AG04450 (cell line): ENCODE data around the gene HMX1. TPM values are rescaled to one million over a fixed set of nuclear protein-coding genes. Genes with fewer than 3 reads are reported as not detected.

ENCODE experiments used
- CTCF ChIA-PET: fragments of 300-600, 350-600 bp; formaldehyde crosslinking; extraction: SDS; loops from one replicate; lab custom pipeline; 2022; ENCODE audit warnings: antibody characterized with exemption, inconsistent platforms; lab: Charles Lee
- POLR2A ChIA-PET: fragments of 350-600 bp; formaldehyde crosslinking; extraction: SDS; loops from one replicate; lab custom pipeline; 2021; ENCODE audit warnings: antibody characterized with exemption, inconsistent platforms; lab: Yijun Ruan, JAX
- DNase-seq: peaks from one replicate; pipeline ENCODE4 v3.0.0-alpha.2; 2011; ENCODE audit warnings: low read depth, low spot score
- H3K27ac ChIP-seq: one replicate; pipeline ENCODE4 v1.5.1; 2012; ENCODE audit warnings: low read depth, low read length, control low read depth
- H3K27me3 ChIP-seq: one replicate; pipeline ENCODE4 v1.6.0; 2012; ENCODE audit warnings: low read length; ENCODE audit not compliant: control insufficient read depth, insufficient read depth
- H3K4me3 ChIP-seq: 2 replicates; pipeline ENCODE4 v1.5.1; 2011; ENCODE audit warnings: mild to moderate bottlenecking, low read depth, low read length, control low read depth
- H3K9me3 ChIP-seq: 2 replicates; pipeline ENCODE4 v1.5.1; 2012; ENCODE audit warnings: low read length; ENCODE audit not compliant: control insufficient read depth, insufficient read depth
- polyA plus RNA-seq: library from polyadenylated mRNA; depleted of rRNA; stranded (reverse); fragments of >200 nt; gene quantifications from 2 replicates; pipeline ENCODE4 v1.2.3, GENCODE V29; 2011
- TF ChIP-seq, protein P1 (sequence below): IDR thresholded peaks from 2 replicates; pipeline ENCODE4 v1.5.1; 2011; ENCODE audit warnings: low read depth, low read length, control low read depth, inconsistent platforms

The HMX1 gene
- polyA plus RNA-seq, 1 experiment, result not detected

DNA sequence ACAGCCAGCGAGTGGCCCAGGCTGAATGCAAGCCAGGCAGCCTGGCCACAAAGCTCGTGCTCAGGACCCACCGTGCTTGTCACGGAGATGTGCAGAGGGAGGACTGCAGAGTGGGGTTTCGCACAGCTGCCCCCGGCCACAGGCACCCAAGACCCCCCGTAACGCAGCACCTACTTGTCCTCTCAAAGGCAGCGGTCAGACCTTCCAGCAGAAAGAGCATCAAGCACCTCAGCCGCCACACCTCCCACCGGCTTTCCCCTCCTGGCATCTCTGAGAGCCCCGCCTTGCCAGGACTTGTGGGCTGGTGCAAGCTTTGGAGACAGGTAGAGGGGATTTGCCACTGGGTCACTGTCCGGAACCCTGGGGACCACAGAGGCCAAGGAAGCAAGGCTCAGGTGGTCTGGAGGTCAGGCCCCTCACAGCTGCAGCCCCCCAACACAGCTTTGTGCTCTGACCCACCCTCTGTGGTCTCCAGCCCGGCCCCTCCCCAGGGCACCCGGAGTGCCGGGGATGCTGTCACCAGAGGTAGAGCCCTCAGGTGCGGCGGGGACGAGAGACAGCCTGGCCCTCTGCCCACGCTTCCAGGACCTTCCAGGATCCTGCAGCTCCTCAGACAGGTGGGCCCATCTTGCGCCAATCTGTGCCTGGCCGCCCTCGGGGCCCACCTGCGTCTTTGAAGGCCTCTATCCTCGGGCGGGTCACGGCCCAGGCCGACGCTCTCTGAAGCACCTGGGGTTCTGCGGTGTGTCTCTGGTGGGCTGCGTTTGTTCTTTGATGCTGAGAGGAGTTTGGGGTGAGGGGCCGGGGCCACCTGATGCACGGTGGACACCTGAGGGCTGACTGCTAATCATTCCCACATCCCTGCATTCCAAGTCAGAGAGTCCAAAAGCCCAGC, 34.4 kb upstream of the HMX1 start:
- Histone ChIP-seq H3K4me3 (no peak overlapping the region), H3K9me3 (peaks cover 72% of the 10 kb centered on the region), H3K27me3 (no peaks in the 10 kb centered on the region), H3K27ac (no peak overlapping the region)
- ChIA-PET CTCF (no interaction called here), POLR2A (no interaction called here)
- DNase-seq, result no peak
- TF ChIP-seq, protein P1, sequence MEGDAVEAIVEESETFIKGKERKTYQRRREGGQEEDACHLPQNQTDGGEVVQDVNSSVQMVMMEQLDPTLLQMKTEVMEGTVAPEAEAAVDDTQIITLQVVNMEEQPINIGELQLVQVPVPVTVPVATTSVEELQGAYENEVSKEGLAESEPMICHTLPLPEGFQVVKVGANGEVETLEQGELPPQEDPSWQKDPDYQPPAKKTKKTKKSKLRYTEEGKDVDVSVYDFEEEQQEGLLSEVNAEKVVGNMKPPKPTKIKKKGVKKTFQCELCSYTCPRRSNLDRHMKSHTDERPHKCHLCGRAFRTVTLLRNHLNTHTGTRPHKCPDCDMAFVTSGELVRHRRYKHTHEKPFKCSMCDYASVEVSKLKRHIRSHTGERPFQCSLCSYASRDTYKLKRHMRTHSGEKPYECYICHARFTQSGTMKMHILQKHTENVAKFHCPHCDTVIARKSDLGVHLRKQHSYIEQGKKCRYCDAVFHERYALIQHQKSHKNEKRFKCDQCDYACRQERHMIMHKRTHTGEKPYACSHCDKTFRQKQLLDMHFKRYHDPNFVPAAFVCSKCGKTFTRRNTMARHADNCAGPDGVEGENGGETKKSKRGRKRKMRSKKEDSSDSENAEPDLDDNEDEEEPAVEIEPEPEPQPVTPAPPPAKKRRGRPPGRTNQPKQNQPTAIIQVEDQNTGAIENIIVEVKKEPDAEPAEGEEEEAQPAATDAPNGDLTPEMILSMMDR, result no peak

- Histone ChIP-seq H3K27ac (no peak overlapping the region), H3K4me3 (no peak overlapping the region), H3K9me3 (peaks cover 75% of the 10 kb centered on the region), H3K27me3 (no peaks in the 10 kb centered on the region)
- no peak for DNase-seq
- ChIA-PET CTCF (no interaction called here), POLR2A (no interaction called here)
- TF ChIP-seq, protein P1, result no peak
Observed at GRCh38 chr4:8905226-8905772, 33.7 kb upstream of the HMX1 start.

DNA sequence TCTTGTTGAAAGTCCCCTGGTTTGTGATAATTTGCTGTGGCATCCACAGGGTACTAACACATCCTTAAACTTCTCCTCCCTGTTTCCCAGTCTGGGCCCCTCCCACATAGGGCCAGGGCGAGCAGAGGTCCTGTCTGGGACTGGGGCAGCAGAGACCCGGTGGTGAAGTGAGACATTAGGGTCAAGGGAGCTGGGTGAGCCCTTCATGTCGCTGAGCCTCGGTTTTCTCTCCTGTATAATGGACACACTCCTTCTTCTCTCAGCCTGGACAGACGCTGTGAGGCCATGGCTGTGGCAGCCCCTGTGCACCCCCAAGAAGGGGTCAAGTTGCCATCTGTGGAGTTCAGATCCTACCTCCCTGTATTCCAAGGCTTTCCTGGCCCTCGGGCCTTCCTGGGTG, 33.0 kb upstream of the HMX1 start:
- TF ChIP-seq, protein P1, result no peak
- ChIA-PET CTCF (no interaction called here), POLR2A (no interaction called here)
- no peak overlapping the region for H3K4me3 ChIP-seq
- DNase-seq, result no peak
- no peak overlapping the region for H3K27ac ChIP-seq
- H3K27me3 ChIP-seq, result no peaks in the 10 kb centered on the region
- H3K9me3 ChIP-seq, result peaks cover 82% of the 10 kb centered on the region

- TF ChIP-seq, protein P1, result no peak
- no peak for DNase-seq
- CTCF ChIA-PET, result no interaction called here
- POLR2A ChIA-PET, result no interaction called here
- H3K9me3 ChIP-seq, result peaks cover 86% of the 10 kb centered on the region
- no peaks in the 10 kb centered on the region for H3K27me3 ChIP-seq
- H3K4me3 ChIP-seq, result no peak overlapping the region
- no peak overlapping the region for H3K27ac ChIP-seq
Observed at GRCh38 chr4:8904041-8904501, 32.4 kb upstream of the HMX1 start.

- Histone ChIP-seq H3K4me3 (no peak overlapping the region), H3K27ac (no peak overlapping the region), H3K9me3 (peaks cover 60% of the 10 kb centered on the region), H3K27me3 (peaks cover 3% of the 10 kb centered on the region)
- no peak for DNase-seq
- ChIA-PET CTCF (no interaction called here), POLR2A (no interaction called here)
- TF ChIP-seq, protein P1, result no peak
Observed at GRCh38 chr4:8901335-8901734, 29.7 kb upstream of the HMX1 start.
